ENCODE results near the gene RAB27B. TPM values are rescaled to one million over a fixed set of nuclear protein-coding genes. Genes with fewer than 3 reads are reported as not detected.

The RAB27B gene
- total and polyA plus RNA-seq, 10 of the 15 experiments (the other 5 are each of a cell fraction or from before 2014, with no cell fraction given) = under 0.01 to 0.03 TPM; not detected in 8

DNA sequence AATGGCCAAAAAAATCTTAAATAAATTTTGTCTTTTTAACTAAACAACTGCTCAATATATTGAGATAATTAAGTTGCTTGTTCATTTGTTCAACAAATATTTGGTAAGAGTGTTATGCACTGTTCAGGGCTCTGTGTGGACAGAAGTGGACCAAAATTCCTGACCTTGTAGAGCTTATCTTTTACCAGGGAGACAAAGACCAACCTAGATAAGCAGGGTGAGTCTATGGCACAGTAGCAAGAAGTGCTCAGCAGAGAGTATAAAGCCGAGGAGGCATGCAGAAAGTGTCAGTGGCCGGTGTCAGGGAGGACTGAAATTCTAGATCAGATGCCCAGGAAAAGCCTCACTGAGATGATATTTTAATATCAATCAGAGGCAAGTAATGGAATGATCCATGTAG, 2.6 kb downstream of the RAB27B start:
- BruUV-seq (replicated peaks) = no TSS peak
- SMC1A ChIA-PET (ENCODE audit: uncharacterized antibody, unreplicated experiment) = no interaction called here
- TF ChIP-seq, protein P1, sequence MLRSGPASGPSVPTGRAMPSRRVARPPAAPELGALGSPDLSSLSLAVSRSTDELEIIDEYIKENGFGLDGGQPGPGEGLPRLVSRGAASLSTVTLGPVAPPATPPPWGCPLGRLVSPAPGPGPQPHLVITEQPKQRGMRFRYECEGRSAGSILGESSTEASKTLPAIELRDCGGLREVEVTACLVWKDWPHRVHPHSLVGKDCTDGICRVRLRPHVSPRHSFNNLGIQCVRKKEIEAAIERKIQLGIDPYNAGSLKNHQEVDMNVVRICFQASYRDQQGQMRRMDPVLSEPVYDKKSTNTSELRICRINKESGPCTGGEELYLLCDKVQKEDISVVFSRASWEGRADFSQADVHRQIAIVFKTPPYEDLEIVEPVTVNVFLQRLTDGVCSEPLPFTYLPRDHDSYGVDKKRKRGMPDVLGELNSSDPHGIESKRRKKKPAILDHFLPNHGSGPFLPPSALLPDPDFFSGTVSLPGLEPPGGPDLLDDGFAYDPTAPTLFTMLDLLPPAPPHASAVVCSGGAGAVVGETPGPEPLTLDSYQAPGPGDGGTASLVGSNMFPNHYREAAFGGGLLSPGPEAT (IDR thresholded peaks at IDR 0.05; ENCODE audit: low read depth) = no peak
- TF ChIP-seq, protein P2, sequence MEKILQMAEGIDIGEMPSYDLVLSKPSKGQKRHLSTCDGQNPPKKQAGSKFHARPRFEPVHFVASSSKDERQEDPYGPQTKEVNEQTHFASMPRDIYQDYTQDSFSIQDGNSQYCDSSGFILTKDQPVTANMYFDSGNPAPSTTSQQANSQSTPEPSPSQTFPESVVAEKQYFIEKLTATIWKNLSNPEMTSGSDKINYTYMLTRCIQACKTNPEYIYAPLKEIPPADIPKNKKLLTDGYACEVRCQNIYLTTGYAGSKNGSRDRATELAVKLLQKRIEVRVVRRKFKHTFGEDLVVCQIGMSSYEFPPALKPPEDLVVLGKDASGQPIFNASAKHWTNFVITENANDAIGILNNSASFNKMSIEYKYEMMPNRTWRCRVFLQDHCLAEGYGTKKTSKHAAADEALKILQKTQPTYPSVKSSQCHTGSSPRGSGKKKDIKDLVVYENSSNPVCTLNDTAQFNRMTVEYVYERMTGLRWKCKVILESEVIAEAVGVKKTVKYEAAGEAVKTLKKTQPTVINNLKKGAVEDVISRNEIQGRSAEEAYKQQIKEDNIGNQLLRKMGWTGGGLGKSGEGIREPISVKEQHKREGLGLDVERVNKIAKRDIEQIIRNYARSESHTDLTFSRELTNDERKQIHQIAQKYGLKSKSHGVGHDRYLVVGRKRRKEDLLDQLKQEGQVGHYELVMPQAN (conservative IDR thresholded peaks at IDR 0.05) = no peak
- TF ChIP-seq, protein P3, sequence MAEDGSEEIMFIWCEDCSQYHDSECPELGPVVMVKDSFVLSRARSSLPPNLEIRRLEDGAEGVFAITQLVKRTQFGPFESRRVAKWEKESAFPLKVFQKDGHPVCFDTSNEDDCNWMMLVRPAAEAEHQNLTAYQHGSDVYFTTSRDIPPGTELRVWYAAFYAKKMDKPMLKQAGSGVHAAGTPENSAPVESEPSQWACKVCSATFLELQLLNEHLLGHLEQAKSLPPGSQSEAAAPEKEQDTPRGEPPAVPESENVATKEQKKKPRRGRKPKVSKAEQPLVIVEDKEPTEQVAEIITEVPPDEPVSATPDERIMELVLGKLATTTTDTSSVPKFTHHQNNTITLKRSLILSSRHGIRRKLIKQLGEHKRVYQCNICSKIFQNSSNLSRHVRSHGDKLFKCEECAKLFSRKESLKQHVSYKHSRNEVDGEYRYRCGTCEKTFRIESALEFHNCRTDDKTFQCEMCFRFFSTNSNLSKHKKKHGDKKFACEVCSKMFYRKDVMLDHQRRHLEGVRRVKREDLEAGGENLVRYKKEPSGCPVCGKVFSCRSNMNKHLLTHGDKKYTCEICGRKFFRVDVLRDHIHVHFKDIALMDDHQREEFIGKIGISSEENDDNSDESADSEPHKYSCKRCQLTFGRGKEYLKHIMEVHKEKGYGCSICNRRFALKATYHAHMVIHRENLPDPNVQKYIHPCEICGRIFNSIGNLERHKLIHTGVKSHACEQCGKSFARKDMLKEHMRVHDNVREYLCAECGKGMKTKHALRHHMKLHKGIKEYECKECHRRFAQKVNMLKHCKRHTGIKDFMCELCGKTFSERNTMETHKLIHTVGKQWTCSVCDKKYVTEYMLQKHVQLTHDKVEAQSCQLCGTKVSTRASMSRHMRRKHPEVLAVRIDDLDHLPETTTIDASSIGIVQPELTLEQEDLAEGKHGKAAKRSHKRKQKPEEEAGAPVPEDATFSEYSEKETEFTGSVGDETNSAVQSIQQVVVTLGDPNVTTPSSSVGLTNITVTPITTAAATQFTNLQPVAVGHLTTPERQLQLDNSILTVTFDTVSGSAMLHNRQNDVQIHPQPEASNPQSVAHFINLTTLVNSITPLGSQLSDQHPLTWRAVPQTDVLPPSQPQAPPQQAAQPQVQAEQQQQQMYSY (CRISPR knock-in tag; IDR thresholded peaks at IDR 0.05) = no peak
- TF ChIP-seq TAF1 (IDR thresholded peaks at IDR 0.05; ENCODE audit: borderline replicate concordance, low read depth, low read length) (no peak), EED (IDR thresholded peaks at IDR 0.05; ENCODE audit: low read depth) (no peak), RFX5 (IDR thresholded peaks at IDR 0.05; ENCODE audit: low read depth, low read length) (no peak), BRCA1 (IDR thresholded peaks at IDR 0.05; ENCODE audit: low read depth, low read length) (no peak), POLR2A (IDR thresholded peaks at IDR 0.05; ENCODE audit: low read depth, low read length) (no peak), MYB (IDR thresholded peaks at IDR 0.05; ENCODE audit: borderline replicate concordance, low read depth, low read length) (no peak), NR2C2 (IDR thresholded peaks at IDR 0.05; ENCODE audit: borderline replicate concordance, control insufficient read depth, insufficient read length, low read depth) (no peak), CREB1 (IDR thresholded peaks at IDR 0.05; ENCODE audit: low read depth) (no peak), SMARCA5 (IDR thresholded peaks at IDR 0.05) (no peak), NRF1 (conservative IDR thresholded peaks at IDR 0.05; ENCODE audit: low read depth, low read length) (no peak), MTA2 (IDR thresholded peaks at IDR 0.05; ENCODE audit: low read depth) (no peak), CHD4 (IDR thresholded peaks at IDR 0.05) (no peak), FOS (IDR thresholded peaks at IDR 0.05; ENCODE audit: borderline replicate concordance, extremely low read depth, insufficient read length) (no peak)
- TF ChIP-seq, protein P4, sequence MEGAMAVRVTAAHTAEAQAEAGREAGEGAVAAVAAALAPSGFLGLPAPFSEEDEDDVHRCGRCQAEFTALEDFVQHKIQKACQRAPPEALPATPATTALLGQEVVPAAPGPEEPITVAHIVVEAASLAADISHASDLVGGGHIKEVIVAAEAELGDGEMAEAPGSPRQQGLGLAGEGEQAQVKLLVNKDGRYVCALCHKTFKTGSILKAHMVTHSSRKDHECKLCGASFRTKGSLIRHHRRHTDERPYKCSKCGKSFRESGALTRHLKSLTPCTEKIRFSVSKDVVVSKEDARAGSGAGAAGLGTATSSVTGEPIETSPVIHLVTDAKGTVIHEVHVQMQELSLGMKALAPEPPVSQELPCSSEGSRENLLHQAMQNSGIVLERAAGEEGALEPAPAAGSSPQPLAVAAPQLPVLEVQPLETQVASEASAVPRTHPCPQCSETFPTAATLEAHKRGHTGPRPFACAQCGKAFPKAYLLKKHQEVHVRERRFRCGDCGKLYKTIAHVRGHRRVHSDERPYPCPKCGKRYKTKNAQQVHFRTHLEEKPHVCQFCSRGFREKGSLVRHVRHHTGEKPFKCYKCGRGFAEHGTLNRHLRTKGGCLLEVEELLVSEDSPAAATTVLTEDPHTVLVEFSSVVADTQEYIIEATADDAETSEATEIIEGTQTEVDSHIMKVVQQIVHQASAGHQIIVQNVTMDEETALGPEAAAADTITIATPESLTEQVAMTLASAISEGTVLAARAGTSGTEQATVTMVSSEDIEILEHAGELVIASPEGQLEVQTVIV (IDR thresholded peaks at IDR 0.05; ENCODE audit: borderline replicate concordance, partially characterized antibody) = no peak

More for the DNA sequence above, 2.6 kb downstream of the RAB27B start:
- Histone ChIP-seq H3K4me2 (ENCODE audit: control insufficient read depth, insufficient read depth) (no peak overlapping the region), H3K36me3 (ENCODE audit: control insufficient read depth in 2 of 2, insufficient read depth in 2 of 2, low read length in 1 of 2) (no peaks in the 10 kb centered on the region), H3K79me2 (ENCODE audit: control insufficient read depth, insufficient read depth, low read length) (no peaks in the 10 kb centered on the region), H3K27me3 (replicated peaks in 1 of 2; ENCODE audit: control insufficient read depth in 2 of 2, insufficient read depth in 2 of 2, low read length in 1 of 2) (peaks cover 2 to 5% of the 10 kb centered on the region in 2 experiments), H4K20me1 (ENCODE audit: control insufficient read depth, insufficient read depth) (no peaks in the 10 kb centered on the region), H3K27ac (ENCODE audit: control insufficient read depth, insufficient read depth) (no peak overlapping the region), H2AFZ (ENCODE audit: control insufficient read depth, low read depth, low read length) (no peak overlapping the region), H3K9me3 (replicated peaks; ENCODE audit: control insufficient read depth, insufficient read depth, low read length) (no peaks in the 10 kb centered on the region), H3K4me1 (ENCODE audit: control insufficient read depth, insufficient read depth, low read length) (no peaks in the 10 kb centered on the region), H3K9ac (ENCODE audit: control insufficient read depth, insufficient read depth, low read length) (no peak overlapping the region), H3K4me3 (no peak overlapping the region)
- in situ Hi-C loops (cut with MboI) (no loop called here), intact Hi-C loops (cut with micrococcal nuclease; ENCODE audit: unreplicated experiment) (no loop called here)
- ChIA-PET POLR2A (no interaction called here), RAD21 (ENCODE audit: unreplicated experiment) (no interaction called here), CTCF (no interaction called here)
- DNase-seq (ENCODE audit: low read depth, low spot score) (no peak), FAIRE-seq (no peak), ATAC-seq (no peak)
- whole genome bisulfite sequencing (ENCODE audit: insufficient coverage, insufficient replicate concordance, low lambda C conversion rate, missing lambda C conversion rate) = 0% methylated on average over 2 of the region's 2 CpGs
